Ovary (tissue), 3 donors: ENCODE measurements around the gene MYRIP.

Experiments used
- EP300 ChIP-seq: sonication (generic); formaldehyde crosslinking; IDR thresholded peaks from one replicate; pipeline ENCODE4 v1.6.1; 2017; ENCODE audit warnings: antibody characterized with exemption
- POLR2A ChIP-seq: fragments of 450-650 bp; IDR thresholded peaks from one replicate; pipeline ENCODE4 v1.6.1; 2017; ENCODE audit warnings: antibody characterized with exemption, mild to moderate bottlenecking, moderate library complexity
- TF ChIP-seq, protein P1 (sequence below), 3 donors: fragments of 450-650 bp in 2 of 3; fragments of 200-600 bp in 1 of 3; IDR thresholded peaks; one replicate each; pipeline versions ENCODE4 v1.5.1 to v1.8.0; 2016 to 2022; ENCODE audit warnings: antibody characterized with exemption in 3 of 3, mild to moderate bottlenecking in 1 of 3
- donor health status: DM: no; HTN: no; CAD: no.

DNA sequence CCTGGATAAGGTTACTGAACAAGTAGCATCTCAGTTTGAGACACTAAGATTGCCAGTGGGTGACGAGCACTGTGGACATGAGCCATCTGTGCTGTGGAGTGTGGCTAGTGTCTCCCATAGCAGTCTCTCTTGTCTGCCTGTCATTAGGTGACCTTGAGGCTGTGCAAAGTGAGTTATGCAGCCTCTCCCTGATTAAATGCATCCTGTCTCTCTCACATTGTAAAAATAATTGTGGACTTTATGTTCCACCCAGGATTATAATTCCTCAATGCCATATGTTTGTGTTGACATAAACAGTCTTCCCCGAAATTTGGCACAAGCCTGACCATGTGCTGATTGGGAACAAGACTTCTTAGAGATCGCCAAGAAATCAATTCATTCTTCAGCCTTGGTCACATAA is 168.9 kb downstream of the MYRIP start:
- TF ChIP-seq, protein P1, sequence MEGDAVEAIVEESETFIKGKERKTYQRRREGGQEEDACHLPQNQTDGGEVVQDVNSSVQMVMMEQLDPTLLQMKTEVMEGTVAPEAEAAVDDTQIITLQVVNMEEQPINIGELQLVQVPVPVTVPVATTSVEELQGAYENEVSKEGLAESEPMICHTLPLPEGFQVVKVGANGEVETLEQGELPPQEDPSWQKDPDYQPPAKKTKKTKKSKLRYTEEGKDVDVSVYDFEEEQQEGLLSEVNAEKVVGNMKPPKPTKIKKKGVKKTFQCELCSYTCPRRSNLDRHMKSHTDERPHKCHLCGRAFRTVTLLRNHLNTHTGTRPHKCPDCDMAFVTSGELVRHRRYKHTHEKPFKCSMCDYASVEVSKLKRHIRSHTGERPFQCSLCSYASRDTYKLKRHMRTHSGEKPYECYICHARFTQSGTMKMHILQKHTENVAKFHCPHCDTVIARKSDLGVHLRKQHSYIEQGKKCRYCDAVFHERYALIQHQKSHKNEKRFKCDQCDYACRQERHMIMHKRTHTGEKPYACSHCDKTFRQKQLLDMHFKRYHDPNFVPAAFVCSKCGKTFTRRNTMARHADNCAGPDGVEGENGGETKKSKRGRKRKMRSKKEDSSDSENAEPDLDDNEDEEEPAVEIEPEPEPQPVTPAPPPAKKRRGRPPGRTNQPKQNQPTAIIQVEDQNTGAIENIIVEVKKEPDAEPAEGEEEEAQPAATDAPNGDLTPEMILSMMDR (IDR thresholded peaks at IDR 0.05): no peak
- no peak for TF ChIP-seq POLR2A
- no peak for TF ChIP-seq EP300
